Stimulated activated CD8-positive, alpha-beta memory T cell treated with anti-CD3 and anti-CD28 coated beads, Interleukin-4, amount 100 ng/mL, for 4 hours (primary cell): ENCODE data around the gene UCHL5.
"Not testable (repeated sequence)": the region's sequence is repeated elsewhere in the genome, so short reads cannot be mapped to it uniquely, and the experiment has no call there.

Source experiments
- DNase-seq, 2 donors: peaks; one replicate each; pipeline ENCODE4 v3.0.0-alpha.2; 2020; ENCODE audit warnings: low read depth in 2 of 2, low spot score in 1 of 2

Gene UCHL5

GRCh38 chr1:193065954-193066353 is 6.8 kb upstream of the UCHL5 start:
- DNase-seq, result no peak

GRCh38 chr1:193062698-193063463 is 3.7 kb upstream of the UCHL5 start:
- DNase-seq, result no peak

DNA sequence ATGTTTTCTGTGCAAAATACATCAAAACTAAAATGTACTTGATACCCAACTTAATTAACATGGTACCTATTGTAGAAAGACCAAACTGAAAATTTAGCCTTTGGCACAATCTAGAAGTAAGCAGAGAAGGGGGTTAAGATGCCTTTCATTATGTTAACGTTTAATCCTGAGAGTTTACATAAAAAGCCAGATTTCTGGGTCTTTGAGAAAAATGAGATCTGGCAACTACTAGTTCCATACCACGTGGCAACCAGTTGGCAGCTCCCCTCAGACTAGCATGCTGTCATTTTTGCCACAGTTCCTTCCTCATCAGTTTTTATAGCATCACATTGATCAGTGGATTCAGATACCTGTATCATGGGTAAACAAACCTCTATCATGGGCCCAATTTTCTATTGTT is 1.8 kb upstream of the UCHL5 start:
- no peak for DNase-seq

DNA sequence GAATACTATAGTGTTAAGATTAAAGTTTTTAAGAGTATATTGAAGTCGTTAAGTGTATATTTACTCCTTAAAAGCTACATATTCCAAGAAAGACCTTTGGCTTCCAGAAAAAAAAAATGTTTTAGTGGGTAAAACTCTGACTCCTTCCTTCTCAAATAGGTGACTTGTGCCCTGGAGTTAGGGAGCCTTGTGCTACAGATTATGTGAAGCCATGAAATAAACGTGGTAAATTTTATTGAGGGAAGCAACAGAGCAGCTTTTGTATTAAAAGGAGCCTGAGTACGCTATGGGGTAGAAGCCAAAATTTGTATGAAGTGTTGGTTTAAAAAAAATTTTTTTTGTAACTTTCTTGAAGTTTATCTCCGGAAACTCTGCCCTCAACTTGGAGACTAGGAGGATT is 1.2 kb upstream of the UCHL5 start:
- no peak for DNase-seq

DNA sequence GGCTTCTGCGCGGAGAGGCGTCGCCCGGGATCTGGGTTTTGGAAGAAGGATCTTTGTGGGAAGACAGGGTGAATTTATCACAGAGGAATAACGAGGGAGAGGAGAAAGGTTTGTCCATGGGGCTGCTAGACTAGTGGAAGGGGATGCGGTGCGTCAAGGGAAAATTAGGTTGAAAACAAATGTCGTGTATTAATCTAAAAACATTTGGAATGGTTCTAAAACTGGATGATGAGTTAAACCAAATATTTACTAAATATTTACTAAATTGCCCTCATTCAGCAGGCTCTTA is 899 bp upstream of the UCHL5 start:
- no peak for DNase-seq

DNA sequence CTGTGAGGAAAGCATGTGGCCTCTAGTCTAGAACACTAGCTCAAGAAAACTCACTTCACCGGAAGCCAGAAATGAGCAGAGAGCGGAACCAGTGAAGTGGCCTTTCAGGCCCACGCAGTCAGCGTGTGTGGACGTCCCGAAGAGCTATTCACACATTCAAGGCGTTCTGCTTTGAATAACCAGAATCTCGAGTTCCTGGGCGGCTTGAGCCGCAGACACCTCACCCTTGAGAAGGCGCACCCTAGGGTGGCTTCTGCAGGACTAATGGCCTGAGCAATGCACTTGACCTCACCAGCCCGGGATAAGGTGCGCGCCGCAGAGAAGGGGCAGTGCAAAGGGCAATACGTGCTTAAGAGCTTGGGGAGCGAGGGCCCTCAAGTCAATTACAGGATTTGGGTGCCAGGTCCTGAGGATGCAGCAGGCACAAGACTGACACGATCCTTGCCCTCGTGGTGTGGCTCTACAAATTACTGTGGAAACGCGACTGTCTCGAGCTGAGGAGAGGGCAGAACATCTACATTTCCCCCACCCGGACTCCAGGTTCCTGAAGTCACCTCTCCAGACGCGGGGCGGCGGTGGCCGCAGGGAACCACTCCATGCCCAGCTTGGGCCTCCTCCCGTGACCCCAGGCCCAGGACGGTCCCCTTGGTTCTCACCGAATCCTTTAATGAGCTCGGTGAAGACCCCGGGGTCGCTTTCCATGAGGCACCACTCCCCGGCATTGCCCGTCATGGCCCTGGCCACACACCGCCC is 455 bp downstream of the UCHL5 start:
- peak in 1 of 2 donors; percentile 41 for DNase-seq

DNA sequence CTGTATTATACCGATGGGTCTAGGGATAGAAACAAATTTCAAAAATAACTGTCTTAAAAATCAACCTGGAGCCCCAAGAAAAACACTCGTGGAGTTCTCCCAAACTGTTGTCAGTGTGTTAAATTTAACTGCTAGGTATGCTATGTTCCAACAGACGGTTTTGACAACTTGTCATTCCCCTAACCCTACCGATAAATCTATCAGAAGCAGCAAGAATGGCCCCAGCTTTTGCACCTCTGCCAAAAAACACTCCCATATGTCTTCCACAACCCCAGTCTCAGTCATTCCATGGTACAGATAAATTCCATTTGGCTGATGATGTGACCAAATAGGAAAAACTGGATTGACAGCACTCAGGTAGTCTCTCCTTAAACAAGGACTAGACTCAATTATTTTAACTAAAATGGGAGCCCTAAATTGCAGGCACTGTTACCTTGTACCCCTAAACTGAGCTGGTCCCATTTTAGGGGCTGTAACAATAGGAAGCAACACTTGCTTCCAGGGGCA is 4.9 kb downstream of the UCHL5 start:
- no peak for DNase-seq

DNA sequence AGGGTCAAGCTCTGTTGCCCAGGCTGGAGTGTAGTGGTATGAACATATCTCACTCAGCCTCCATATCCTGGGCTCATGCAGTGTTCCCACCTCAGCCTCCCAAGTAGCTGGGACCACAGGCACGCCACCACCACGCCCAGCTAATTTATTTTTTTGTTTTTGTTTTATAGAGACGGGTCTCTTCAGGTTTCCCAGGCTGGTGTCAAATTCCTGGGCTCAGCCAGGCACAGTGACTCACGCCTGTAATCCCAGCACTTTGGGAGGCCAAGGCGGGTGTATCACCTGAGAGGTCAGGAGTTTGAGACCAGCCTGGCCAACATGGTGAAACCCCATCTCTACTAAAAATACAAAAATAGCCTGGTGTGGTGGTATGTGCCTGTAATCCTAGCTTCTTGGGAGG is 10.2 kb downstream of the UCHL5 start:
- DNase-seq, result not testable (repeated sequence)

DNA sequence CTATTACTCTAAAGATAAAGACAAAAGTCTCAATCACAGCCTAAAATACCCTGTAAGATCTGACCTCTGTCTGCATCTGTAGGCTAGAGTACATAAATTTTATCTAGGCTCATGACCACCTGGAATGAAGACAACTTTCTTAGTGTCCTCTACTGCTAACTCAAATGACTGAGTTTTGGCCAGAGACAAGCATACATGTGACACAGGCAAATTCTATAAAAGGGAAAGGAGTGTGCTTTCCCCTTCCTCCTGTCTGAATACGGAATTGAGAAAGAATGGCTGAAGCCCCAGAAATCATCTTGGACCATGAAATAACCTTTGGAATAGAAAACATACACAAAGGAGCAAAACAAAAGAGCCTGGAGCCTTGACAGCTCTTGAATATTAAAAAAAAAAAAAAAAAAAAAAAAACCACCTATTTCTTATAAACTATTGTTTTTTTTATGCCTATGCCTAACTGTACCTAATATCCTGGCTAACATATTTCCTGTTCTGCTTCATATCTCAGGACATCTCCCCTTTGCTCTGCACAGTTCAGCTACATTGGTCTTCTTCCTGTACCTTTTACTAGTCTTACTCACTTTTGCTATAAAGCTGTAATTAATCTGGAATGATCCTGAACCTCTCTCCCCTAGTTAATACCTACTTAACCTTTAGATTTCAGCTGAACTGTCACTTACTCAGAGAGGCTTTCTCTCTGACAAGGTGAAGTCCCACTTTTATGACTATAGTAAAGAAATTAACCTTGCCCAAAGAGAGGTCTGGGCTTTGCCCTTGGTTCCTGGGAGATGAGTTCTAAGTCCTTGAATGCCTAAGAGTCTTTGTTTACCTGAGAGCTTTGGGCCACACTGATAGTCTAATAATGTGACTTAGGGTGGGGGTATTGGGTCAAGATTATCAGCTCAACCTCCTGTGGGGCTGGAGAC is 16.1 kb downstream of the UCHL5 start:
- DNase-seq, result no peak

DNA sequence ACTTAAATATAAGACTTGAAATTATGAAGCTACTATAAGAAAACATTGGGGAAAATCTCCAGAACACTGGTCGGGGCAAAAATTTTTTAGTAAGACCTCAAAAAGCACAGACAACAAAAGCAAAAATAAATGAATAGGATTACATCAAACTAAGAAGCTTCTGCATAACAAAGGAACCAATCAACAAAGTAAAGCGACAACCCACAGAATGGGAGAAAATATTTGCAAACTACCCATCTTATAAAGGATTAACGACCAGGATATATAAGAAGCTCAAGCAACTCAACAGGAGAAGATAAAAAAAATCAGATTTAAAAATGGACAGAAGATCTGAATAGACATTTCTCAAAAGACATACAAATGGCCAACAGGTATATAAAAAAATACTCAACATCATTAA is 19.1 kb downstream of the UCHL5 start:
- DNase-seq, result no peak

GRCh38 chr1:193036337-193037047 is 22.7 kb downstream of the UCHL5 start:
- DNase-seq, result no peak

- DNase-seq, result no peak
Measured at GRCh38 chr1:193033610-193034009, 25.6 kb downstream of the UCHL5 start.

DNA sequence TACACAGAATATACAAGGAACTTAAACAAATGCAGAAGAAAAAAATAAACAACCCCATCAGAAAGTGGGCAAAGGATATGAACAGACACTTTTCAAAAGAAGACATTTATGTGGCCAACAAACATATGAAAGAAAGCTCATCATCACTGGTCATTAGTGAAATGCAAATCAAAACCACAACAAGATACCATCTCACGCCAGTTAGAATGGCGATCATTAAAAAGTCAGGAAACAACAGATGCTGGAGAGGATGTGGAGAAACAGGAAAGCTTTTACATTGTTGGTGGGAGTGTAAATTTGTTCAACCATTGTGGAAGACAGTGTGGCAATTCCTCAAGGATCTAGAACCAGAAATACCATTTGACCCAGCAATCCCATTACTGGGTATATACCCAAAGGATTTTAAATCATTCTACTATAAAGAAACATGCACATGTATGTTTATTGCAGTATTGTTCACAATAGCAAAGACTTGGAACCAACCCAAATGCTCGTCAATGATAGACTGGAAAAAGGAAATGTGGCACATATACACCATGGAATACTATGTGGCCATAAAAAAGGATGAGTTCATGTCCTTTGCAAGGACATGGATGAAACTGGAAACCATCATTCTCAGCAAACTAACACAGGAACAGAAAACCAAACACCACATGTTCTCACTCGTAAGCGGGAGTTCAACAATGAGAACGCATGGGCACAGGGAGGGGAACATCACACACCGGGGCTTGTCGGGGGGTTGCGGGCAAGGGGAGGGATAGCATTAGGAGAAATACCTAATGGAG is 26.3 kb downstream of the UCHL5 start:
- DNase-seq, result not testable (repeated sequence)

DNA sequence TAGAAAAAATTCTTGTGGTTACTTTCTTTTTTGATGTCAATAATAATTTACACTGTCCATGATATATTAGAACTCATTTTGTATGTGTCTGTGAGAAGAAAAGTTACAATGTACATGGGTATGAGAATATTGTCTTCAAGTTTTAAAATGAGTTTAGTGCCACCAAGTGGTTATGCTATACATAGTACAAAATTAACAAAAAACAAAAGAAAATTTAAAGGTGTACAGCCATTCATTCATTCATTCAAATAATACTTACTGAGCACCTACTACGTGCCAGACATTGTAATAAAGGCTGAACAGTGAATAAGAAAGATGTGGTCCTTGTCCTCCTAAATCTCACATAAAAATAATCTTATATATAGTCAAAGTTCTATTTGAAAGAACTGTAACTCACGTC is 27.7 kb downstream of the UCHL5 start:
- DNase-seq, result no peak

DNA sequence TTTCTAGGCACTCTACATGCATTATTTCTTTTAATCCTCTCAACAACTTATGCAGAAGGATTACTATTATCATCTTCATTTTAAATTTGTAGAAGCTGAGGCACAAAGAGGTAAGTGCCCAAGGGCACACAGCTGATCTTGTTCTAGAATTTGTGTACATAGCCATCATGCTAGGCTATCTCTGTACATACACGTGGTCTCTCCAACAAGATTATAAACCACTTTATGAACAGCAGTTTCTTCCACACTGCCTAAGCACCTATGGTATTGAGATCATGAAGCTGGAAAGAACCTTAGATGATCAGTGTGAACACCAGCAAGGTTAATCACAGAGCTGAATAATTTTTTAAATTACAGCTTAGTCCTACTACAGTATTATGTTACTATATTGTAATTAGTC is 28.9 kb downstream of the UCHL5 start:
- DNase-seq, result no peak

DNA sequence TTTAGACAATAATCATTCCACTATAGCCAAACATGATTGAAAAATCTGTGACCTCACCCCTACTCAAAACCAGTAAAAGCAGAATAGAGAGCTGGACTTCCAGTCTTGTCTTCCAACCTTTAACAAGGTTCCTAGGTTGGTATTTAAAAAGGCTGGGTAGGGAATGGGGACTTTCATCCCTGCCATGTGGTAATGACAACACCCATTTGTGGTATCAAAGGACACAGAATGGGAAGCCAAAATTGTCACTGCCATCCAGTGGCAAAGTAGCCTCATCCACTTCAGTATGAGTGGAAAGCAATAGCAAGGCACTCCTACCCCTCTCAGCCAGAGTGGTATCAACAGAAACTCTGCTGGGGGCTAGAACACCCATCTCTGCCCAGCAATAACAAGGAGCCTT is 33.9 kb downstream of the UCHL5 start:
- DNase-seq, result no peak

DNA sequence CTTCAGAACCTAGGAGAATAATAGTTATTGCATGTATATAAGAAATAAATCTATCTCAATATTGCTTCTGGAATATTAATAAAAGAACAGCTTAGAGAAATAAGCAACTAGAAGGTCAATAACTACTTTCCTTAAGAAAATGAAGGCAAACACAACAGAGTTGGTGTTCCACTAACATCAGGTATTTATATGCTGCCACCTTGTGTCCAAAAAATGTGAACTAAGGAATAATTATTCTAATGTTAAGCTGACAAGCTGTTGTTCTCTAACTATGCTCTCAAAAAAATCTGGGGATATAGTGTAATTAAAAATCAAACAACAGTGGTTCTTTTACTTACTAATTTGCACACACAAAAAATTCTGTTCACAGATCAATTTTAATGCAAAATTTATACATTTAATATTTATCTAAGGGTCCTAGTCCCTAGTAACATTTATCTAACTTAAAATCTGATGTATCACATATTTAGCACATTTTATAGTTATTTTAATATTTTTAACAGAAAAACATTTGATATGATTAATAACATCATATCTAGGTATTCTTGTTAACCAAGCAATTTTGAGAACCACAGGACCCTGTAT is 39.6 kb downstream of the UCHL5 start:
- DNase-seq, result no peak

- no peak for DNase-seq
Measured at GRCh38 chr1:193016788-193017187, 42.4 kb downstream of the UCHL5 start.

DNA sequence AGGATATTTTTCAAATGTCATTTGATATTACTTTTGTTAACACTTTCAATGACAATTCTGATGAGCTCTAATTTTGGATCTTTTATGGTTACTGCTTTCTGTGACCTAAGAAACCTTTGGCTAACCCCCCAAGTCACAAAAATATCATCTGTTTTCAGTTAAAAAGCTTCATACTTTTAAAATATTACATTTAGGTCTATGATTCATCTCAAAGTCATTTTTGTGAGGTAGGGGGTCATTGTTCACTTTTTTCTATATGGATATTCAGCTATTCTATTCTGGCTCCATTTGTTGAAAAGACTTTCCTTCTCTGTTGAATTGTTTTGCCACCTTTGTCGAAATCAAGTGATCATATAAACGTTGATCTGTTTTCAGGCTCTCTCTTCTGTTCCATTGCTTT is 44.8 kb downstream of the UCHL5 start:
- no peak for DNase-seq

DNA sequence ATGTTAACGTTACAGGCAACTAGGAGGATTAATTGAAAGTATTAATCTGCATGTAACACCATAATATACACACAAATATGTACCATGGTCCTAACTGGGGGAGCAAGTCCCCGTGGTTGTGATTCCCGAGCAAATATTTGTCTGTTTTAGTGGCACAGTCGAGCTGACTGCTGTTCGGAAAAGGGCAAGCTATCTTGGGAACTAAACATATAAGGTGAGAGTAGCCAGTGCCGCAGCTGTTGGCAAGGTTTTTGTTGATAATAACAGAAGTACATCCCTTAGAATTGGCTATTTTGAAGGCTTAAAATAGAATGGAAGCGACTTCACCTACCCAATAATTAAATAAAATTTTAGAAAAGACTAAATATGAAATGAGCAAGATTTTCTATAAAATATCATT is 45.5 kb downstream of the UCHL5 start:
- DNase-seq, result no peak
